ENCODE measurements around the gene OLFML3.
"Not testable (repeated sequence)": the region's sequence is repeated elsewhere in the genome, so short reads cannot be mapped to it uniquely, and the experiment has no call there.

Gene OLFML3, protein sequence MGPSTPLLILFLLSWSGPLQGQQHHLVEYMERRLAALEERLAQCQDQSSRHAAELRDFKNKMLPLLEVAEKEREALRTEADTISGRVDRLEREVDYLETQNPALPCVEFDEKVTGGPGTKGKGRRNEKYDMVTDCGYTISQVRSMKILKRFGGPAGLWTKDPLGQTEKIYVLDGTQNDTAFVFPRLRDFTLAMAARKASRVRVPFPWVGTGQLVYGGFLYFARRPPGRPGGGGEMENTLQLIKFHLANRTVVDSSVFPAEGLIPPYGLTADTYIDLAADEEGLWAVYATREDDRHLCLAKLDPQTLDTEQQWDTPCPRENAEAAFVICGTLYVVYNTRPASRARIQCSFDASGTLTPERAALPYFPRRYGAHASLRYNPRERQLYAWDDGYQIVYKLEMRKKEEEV

DNA sequence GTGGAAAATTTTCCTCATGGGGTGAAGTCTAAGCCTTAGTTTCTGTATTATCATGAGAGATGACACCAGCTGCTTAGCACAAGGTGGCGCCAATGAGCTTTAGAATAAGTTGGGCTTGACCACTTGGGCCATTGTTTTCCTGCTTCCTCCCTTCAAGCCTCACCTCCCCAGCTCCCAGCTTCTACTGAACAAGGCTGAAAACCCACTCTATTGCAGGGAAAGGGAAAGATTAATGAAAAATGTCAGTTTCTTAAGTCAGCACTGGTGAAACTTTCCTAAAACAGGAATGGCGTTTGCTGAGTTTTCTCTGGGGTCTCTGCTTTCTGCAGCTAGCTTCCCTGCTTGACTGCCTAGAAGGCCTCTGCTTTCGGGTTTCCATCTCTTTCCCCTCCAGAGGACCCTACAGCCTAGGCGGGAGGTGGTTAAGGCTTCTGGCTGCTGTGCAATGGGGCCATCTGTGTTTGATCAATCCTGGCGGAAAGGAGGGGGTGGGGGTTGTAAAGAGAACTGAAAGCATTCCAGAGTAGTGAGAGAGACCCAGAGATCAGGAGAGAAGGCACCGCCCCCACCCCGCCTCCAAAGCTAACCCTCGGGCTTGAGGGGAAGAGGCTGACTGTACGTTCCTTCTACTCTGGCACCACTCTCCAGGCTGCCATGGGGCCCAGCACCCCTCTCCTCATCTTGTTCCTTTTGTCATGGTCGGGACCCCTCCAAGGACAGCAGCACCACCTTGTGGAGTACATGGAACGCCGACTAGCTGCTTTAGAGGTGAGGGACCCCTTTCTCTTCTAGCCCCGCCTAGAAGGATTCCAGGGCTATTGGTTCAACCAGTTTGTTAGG lies at the start of gene OLFML3:
TSS of gene OLFML3 (plus strand) at position 612 of the 840 bp plus-strand sequence. CDS start at position 655, 43 bp downstream.
- DNase-seq = peak; percentile 2

DNA sequence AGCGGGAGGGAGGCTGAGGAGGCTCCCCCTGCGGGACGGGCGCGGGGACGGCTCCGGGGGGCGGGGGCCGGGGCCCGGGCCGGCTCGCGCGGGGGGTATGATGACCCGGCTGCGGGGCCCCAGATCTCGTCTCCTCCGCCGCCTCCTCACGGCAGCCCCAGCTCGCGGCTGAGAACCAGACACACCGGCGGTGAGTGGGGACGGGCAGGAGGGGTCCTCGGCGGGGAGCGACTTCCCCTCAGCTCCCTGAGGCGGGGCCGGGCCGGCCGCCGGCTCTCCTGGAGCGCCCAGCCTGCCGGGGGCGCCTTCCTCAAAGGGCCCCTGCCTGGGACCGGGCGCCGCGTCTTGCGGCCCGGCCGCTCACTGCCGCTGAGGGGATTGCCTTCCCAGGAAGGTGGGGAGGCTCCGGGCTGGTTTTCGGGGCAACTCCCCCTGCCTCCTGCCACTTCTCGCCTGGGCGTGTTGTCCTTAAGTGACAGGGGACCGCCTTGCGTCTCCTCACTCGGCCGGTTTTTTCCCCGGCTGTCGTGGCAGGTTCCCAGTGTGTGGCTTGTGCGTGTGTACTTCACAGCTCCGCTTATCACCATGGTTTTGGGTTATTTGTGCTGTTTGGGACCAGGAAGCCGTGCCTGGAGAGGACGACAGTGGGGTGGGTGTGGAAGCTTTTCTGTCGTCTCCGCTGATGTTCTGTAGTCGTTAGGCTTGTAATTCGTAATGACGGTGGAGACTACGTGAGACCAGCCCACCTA lies 49.4 kb upstream of the OLFML3 start:
- no peak for DNase-seq

DNA sequence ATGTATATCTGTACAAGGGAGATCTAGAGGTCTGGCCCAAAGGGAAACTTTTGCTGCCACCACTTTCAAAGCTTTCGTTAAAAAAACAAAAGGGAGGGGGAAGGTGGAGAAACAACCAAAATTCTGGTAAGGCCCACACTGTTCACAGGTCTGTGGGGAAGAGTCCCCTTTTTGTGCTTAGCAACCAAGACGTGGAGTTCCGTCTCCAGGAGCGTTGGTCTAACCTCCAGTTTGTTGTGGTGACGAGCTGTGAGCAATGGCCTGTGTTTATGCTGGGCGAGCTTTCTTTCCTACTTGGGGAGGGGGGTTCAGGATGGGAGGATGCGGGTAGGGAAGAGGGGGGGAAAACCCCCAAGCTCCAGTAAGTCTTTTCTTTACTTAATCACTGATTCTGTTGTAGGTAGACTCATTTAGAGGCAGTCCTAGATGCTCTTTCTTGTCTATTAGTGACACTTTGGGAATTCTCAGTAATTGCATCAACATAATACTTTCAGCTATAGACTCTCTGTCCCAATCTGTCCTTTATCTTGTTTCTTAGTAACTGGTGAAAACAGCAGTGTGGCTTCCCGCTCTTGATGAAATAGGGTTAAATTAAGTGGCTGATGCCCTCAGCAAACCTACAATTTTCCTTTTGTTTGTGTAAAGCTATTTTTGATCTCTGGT lies 48.6 kb upstream of the OLFML3 start:
- no peak for DNase-seq

DNA sequence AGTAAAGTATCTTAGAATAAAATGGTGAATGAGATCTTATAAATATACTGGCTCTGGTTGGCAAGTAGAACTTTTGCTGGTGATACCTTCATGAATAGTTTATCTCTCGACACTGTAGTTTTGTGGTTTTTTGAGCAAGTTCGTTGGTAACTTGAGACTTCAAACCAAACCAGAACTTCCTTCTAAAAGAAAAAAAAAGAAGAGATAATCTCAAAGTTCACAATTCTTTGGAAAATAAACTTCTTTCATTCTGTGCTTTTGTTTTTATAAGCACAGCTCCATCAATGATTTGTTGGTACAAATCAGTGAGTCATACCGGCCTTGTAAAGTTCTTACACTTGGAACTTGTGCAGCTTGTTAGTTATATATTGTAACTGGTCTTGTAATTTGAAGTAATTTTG lies 47.8 kb upstream of the OLFML3 start:
- DNase-seq = no peak

DNA sequence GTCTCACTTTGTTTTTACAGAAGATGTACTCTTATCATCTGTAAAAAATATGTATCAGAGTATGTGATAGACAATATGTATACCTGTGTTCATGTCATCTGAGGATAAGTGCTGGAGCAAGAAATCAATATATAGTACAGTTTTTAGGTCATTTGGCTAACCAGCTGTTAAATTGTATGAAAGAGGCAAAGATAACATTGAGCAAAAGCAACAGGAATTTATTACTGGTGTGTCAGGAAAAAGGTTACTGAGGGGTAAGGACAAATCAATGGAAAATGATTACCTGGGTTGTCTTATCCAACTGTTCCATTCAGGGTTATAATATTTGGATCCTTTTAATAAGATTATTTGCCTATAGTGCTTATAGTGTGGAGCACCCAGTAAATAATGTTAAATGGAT lies 45.3 kb upstream of the OLFML3 start:
- no peak for DNase-seq

DNA sequence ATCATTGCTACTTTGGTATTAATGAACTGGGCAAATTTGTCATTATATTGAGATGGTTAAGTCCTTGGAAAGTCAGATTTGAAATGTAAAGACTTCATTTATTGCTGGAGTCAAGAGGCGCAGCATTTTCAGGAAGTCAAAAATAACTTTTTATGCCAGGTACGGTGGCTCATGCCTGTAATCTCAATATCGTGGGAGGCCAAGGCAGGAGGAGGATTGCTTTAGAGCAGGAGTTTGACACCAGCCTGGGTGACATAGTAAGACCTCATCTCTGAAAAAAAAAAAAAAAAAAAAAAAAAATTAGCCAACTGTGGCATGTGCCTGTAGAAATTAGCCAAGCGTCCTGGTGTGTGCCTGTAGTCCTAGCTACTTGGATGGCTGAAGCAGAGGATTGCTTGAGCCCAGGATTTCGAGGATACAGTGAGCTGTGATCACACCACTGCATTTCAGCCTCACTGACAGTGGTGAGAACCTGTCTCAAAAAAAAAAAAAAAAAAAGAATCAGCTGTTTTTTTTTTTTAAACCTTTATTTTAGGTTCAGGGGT lies 44.7 kb upstream of the OLFML3 start:
- no peak for DNase-seq

DNA sequence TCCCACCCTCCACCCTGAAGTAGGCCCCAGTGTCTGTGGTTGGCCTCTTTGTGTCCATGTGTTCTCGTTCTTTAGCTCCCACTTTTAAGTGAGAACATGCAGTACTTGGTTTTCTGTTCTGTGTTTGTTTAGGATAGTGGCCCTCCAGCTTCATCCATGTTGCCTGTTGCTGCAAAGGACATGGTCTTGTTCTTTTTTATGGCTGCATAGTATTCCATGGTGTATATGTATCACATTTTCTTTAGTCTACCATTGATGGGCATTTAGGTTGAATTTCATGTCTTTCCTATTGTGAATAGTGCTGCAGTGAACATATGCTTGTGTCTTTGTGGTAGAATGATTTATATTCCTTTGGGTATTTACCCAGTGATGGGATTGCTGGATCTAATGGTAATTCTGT lies 44.1 kb upstream of the OLFML3 start:
- no peak for DNase-seq

DNA sequence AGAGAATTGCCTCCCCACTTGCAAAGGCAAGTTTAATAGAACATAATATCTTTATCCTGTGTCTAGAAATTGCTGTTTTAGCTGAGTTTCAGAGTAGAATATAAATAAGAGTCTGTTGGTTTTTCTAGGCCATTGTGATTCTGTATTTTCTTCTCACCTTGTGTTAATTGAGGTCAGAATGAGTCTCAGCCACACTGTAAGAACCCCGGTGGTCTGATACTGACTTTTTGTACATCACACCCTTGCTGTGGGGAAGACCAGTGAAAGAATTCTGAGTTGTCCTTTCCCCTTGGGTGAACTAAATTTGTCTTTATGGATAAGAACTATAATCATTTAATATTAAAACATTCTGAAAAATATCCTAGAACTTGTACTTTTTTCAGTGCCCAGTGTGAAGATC lies 43.3 kb upstream of the OLFML3 start:
- DNase-seq = no peak

DNA sequence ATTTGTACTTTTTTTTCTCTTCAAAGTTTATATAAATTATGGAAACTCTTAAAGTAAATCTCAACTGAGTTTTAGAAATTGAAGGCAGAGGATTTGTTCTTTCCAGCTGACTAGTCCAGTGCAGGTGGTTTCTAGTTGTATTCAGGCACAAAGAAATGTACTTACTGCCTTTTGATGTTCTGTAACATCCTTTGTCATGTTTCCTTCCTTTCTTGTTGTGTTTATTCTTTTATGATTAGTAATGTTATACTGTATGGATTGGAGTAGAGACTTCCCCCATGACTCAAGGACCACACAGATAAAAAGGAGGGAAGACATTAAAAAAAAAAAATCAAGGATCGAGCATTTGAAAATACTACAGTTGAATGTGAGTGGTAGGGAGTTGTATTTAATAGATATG lies 42.1 kb upstream of the OLFML3 start:
- DNase-seq = no peak

DNA sequence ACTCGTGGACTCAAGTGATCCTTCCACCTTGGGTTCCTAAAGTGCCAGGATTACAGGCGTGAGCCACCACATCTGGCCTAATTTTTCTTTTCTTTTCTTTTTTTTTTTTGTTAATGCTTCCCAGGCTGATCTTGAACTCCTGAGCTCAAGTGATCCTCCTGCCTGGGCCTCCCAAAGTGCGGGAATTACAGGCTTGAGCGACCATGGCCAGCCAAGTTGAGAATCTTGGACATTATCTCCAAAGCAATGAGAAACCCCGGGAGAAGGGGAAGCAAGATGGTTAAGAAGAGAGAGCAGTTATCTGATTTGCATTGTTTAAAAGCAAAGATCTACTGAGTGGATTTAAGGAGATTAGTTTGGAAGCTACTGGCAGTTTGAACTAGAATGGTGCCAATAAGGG lies 41.1 kb upstream of the OLFML3 start:
- DNase-seq = no peak

DNA sequence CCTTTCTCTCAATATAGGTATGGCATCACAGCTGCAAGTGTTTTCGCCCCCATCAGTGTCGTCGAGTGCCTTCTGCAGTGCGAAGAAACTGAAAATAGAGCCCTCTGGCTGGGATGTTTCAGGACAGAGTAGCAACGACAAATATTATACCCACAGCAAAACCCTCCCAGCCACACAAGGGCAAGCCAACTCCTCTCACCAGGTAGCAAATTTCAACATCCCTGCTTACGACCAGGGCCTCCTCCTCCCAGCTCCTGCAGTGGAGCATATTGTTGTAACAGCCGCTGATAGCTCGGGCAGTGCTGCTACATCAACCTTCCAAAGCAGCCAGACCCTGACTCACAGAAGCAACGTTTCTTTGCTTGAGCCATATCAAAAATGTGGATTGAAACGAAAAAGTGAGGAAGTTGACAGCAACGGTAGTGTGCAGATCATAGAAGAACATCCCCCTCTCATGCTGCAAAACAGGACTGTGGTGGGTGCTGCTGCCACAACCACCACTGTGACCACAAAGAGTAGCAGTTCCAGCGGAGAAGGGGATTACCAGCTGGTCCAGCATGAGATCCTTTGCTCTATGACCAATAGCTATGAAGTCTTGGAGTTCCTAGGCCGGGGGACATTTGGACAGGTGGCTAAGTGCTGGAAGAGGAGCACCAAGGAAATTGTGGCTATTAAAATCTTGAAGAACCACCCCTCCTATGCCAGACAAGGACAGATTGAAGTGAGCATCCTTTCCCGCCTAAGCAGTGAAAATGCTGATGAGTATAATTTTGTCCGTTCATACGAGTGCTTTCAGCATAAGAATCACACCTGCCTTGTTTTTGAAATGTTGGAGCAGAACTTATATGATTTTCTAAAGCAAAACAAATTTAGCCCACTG lies 38.7 kb upstream of the OLFML3 start:
- DNase-seq = no peak

DNA sequence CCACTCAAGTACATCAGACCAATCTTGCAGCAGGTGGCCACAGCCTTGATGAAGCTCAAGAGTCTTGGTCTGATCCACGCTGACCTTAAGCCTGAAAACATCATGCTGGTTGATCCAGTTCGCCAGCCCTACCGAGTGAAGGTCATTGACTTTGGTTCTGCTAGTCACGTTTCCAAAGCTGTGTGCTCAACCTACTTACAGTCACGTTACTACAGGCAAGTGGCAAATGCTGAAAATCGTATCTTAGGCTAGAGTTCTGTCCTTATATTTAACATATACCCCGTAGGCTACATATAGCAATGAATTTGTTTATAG lies 38.1 kb upstream of the OLFML3 start:
- no peak for DNase-seq

DNA sequence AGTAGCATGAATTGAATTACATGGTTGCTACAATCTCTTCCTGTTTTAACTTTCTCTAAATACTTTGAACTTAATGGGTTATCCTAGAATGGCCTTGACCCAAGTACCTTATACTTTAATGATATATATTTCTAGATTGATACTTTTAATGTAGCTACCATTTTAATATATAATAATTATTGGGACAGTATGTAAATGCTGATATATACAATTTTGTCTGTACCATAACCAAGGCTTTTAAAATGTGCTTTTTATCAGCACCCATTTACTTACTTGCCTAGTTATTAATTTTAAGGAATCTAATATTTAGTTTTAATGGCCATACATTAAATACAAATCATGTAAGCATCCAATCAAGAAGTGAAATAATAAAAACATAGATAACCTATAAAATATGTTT lies 36.7 kb upstream of the OLFML3 start:
- no peak for DNase-seq

DNA sequence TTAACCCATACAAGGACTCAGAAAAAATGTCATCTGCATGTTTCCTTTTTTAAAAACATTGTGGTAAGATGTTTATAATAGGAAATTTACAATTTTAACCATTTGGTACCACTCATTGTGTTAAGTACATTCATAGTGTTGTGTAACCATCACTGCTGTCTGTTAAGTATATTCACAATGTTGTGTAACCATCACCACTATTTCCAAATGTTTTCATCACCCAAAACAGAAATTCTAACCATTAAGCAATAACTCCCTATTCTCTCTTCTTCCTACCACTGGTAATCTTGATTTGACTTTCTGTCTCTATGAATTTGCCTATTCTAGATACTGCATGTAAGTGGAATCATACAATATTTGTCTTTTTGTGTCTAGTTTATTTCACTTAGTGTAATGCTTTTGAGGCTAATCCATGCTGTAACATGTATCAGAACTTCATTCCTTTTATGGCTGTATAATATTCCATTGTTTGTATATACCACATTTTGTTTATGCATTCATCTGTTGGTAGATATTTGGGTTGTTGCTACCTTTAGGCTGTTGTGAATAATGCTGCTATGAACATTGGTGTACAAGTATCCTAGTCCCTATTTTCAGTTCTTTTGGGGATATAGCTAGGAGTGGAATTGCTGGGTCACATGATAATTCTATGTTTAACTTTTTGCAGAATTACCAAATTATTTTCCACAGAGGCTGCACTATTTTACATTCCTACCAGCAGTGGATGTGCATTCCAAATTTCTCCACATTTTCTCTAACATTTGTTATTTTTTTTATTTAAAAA lies 36.1 kb upstream of the OLFML3 start:
- no peak for DNase-seq

DNA sequence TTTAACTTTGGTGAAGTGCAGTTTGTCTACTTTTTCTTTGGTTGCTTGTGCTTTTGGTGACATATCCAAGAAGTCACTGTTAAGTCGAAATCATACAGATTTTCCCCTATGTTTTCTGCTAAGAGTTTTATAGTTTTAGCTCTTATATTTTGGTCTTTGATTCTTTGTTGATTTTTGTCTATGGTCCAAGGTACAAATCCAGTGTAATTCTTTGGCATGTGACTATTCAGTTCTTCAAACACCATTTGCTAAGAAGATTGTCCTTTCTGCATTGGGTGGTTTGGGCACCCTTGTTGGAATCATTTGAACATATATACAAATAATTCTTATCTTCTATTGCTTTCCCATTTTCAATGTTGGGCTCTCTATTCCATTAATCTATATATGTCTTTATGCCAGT lies 33.9 kb upstream of the OLFML3 start:
- DNase-seq = no peak

DNA sequence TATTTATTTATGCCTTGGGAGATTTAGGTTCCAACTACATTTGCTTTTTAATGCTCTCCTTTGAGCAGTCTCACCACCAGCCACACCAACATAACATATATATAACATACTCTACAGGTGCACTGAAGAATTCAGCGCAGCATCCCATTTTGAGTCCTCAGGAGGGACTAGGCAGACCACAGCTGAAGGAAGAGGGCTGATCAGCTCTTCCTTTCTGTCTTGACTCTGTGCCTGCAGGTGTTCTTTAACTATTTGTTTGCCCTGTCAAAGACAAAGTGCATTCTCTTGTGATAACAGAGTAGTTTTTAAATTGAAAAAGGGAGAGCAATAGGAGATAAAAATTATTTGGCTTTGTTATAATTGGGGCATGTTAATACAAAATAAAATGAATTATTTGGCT lies 33.2 kb upstream of the OLFML3 start:
- DNase-seq = no peak

DNA sequence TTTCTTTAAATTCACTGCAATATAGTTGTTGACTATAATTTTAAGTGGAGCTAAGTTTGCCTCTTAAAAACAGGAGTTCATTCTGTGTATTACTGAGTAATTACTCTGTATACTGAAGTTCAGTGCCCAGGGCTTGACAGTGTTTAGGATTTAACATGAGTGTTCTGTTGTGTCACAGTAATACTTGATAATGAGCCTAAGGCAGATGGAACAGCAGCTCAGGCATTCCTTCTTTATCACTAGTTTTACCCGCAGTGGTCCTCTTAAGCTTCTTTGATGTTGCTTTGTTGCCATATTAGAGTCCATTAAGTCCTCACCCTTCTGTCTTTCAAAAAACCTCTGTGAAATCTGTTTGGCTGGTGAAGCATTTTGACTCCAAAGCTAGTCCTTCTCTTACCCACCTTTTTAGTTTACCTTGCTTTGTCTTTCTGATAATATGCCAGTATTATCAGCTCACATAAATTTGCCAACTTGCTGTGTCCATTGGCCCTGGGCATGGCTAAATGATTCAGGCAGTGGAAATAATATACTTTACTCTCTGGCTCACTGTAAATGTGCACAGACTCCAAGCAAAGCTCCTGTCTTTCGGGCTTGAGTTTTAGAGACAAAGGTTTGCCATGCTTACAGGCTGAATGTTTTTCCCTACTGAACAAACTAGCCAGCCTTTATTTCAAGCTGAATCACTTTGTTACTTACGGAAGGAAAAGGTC lies 32.4 kb upstream of the OLFML3 start:
- no peak for DNase-seq

DNA sequence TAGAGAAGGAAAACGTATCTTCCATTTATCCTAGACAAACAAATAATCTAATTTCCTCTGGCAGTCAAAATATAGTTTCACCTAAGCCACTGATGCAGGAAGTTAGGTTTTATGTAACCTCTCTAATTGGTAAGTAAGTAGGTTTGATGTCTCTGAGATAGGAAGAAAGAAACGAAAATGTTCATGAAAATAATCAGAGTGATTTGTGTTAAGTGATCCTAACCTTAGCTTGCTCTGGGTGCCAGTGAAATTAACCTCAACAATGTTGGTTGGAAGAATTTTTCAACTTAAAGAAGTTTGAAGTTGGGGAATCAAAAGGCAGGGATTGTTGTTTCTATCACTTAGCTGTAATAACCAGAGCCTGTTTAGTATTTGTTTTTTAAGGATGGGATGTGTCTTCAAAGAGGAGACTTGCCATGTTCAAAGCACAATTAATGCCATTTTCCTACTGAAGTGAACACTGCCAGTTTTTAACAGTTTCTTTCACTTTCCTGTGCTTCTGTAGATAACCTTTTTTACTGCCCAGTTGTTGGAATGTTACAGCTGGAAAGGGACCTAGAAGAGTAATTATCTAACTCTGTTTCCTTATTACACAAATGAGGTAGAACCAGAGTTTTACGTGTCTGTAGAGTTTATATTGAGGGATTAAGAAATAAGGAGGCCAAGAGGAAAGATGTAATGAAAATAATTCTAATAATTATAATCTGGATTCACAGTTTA lies 31.7 kb upstream of the OLFML3 start:
- no peak for DNase-seq

DNA sequence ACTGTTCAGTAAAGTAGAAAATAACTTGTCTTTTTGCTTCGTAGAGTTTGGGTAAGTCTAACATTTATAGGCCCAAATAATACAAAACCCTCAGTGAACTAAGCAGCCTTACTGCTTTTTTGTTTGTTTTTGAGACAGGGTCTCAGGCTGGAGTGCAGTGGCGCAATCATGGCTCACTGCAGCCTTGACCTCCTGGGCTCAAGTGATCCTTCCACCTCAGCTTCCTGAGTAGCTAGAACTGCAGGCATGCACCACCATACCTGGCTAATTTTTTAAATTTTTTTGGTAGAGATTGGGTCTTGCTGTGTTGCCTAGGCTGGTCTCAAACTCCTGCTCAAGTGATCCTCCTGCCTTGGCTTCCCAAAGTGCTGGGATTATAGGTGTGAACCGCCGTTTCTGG lies 31.1 kb upstream of the OLFML3 start:
- not testable (repeated sequence) for DNase-seq

DNA sequence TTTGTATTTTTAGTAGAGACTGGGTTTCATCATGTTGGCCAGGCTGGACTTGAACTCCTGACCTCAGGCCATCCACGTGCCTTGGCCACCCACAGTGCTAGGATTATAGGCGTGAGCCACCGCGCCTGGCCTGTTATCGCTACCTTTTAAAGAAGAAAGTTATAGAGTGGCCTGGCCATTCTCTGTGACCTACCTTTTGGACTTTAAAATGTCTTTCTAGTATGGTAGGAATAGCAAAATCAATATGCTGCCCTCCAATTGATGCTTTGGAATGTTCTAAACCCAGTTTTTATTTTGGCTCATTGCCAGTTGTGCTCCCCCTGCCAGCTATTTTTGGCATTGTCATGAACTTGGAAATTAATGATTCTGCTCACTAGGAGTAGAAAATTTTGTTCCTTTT lies 30.3 kb upstream of the OLFML3 start:
- DNase-seq = no peak
